Central memory CD4-positive, alpha-beta T cell (primary cell): ENCODE results near the gene PPARG.
"Not testable (repeated sequence)": the region's sequence is repeated elsewhere in the genome, so short reads cannot be mapped to it uniquely, and the experiment has no call there.

Experiments
- DNase-seq: peaks from one replicate; pipeline ENCODE4 v3.0.0; 2022

PPARG gene

GRCh38 chr3:12383218-12383617, 94.3 kb downstream of the PPARG start:
- DNase-seq, result no peak

- DNase-seq, result no peak
Observed at GRCh38 chr3:12384451-12385233, 95.8 kb downstream of the PPARG start.

- DNase-seq, result not testable (repeated sequence)
Observed at GRCh38 chr3:12386514-12387291, 97.8 kb downstream of the PPARG start.

- DNase-seq, result no peak
Observed at GRCh38 chr3:12388185-12388584, 99.3 kb downstream of the PPARG start.

GRCh38 chr3:12392101-12392878, 103.4 kb downstream of the PPARG start:
- DNase-seq, result no peak

- no peak for DNase-seq
Observed at GRCh38 chr3:12393894-12394293, 105.0 kb downstream of the PPARG start.

GRCh38 chr3:12394569-12395271, 105.8 kb downstream of the PPARG start:
- DNase-seq, result no peak

GRCh38 chr3:12395349-12396012, 106.6 kb downstream of the PPARG start:
- no peak for DNase-seq

- no peak for DNase-seq
Observed at GRCh38 chr3:12396471-12396870, 107.6 kb downstream of the PPARG start.

GRCh38 chr3:12399226-12399625, 110.4 kb downstream of the PPARG start:
- DNase-seq, result no peak

- DNase-seq, result no peak
Observed at GRCh38 chr3:12400616-12401194, 111.8 kb downstream of the PPARG start.

GRCh38 chr3:12401208-12401607, 112.3 kb downstream of the PPARG start:
- no peak for DNase-seq

GRCh38 chr3:12405432-12406272, 116.8 kb downstream of the PPARG start:
- DNase-seq, result no peak

GRCh38 chr3:12408984-12409683, 120.3 kb downstream of the PPARG start:
- DNase-seq, result no peak

- DNase-seq, result no peak
Observed at GRCh38 chr3:12409684-12410596, 121.1 kb downstream of the PPARG start.

- DNase-seq, result no peak
Observed at GRCh38 chr3:12413721-12414255, 124.9 kb downstream of the PPARG start.

- no peak for DNase-seq
Observed at GRCh38 chr3:12415014-12415680, 126.3 kb downstream of the PPARG start.

GRCh38 chr3:12416731-12417130, 127.9 kb downstream of the PPARG start:
- no peak for DNase-seq
